HUDEP-2 (cell line): ENCODE measurements around the gene CYB561.
A peak's percentile ranks its signal among the peaks of the same experiment; 100 is the strongest.

Experiments used
- DNase-seq, 76 experiments: peaks; one replicate each; lab custom pipeline; 2025; ENCODE audit not compliant: unreplicated experiment in 76 of 76; lab: John Stamatoyannopoulos, UW

CYB561 gene

DNA sequence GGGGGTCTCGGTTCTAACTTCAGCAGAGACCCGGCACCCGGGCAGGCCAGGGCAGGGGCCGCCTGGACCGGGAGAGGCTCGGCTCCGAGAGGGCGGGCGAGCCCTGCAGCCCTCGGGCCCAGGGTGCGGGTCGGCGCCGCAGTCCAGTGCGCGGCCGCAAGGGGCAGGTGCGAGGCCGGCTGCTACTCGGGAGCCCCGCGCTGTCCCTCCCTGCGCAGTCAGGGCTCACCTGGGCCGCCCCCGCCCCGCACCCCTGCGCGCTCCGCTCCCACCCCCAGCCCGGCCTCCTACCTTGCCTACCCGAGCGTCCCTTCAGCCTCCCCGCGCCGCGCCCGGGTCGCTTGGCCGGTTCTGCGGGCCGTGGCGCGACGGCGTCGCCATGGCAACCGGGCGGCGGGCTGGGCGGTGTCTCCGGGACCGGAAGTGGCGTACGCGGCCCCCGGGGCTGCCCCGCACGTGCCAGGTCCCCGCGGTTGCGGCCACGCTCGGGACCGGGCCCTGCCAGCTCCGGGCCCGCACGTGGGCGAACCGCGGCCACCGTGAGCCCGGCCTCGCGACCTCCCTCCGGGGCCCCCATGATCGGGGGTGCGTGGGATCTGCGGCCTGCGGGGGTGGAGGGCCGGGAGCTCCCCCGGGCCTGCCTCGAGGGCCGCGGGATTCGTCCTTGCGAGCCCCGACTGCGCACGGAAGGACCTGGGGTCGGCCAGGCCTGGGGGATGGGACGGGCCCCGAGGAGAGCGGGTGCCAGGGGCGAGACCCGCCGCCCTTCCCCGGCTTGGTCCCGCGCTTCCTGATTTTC lies at the start of gene CYB561:
Gene CYB561 (minus strand): TSS at position 353 of the 799 bp plus-strand sequence. CDS start 8,759 bp downstream, outside the sequence.
- DNase-seq: peak in 70 of 76 experiments; percentile 13 to 86 (median 70)

- DNase-seq: no peak
Observed at GRCh38 chr17:63495491-63495890, 49.4 kb upstream of the CYB561 start.

GRCh38 chr17:63494300-63494928 lies 48.3 kb upstream of the CYB561 start:
- DNase-seq: no peak

DNA sequence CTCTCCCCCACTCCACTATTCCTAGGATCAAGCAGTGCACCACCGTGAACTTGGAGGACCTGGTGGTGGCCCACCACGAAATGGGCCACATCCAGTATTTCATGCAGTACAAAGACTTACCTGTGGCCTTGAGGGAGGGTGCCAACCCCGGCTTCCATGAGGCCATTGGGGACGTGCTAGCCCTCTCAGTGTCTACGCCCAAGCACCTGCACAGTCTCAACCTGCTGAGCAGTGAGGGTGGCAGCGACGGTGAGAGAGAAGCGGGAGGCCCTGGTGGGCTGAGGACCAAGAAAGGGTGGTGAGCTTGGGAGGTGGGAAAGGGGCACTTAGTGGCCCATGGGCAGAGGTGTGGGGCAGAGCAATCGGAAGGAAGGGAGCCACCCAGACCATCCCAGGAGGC lies 47.3 kb upstream of the CYB561 start:
- no peak for DNase-seq

GRCh38 chr17:63492940-63493339 lies 46.8 kb upstream of the CYB561 start:
- no peak for DNase-seq

DNA sequence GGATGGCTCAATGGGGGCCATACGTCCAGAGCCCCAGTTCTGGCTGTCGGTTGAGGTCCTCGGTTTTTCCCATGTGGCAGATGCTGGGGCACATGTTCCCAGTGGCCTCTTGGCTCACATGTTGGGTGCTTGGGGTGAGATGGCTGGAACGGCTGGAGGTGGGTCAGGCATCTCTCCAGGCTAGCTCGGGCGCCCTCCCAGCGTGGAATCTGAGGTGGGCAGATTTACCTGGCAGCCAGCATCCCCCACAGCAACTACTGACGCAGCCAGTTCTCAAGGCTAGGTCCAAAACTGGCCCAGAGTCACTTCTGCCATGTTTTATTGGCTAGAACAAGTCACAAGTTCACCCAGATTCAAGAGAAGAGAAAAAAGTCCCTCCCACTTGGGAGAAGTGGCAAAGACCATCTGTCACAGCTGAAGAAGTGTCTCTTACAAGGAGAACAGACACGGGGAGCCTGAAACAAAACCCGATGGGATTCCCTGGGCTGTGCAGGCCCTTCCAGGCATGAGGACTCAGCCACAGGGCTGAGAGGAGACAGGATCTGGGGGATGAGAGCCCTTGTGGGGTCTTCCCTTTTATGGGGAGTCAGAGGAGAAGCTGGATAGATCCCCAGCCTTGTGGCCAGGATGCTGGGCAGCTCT lies 46.0 kb upstream of the CYB561 start:
- no peak for DNase-seq

DNA sequence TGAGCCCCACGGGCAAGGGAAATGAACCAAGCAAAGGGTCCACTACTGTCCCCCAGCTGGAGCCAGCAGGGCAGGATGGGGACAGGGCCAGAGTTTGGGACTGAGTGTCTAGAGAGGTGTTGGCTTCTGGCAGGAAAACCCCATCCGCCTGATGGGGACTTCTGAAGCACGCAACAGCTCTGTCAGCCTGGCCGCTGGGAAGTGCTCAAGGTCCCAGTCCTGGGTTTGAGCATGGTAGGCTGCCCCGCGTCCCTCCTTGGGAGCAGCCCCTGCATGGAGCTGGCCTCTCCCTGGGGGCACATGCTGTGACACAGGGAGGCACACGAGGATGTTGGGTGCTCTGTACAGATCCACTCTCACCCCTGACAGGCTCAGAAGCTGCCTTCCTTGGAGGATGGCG lies 45.3 kb upstream of the CYB561 start:
- DNase-seq: no peak

DNA sequence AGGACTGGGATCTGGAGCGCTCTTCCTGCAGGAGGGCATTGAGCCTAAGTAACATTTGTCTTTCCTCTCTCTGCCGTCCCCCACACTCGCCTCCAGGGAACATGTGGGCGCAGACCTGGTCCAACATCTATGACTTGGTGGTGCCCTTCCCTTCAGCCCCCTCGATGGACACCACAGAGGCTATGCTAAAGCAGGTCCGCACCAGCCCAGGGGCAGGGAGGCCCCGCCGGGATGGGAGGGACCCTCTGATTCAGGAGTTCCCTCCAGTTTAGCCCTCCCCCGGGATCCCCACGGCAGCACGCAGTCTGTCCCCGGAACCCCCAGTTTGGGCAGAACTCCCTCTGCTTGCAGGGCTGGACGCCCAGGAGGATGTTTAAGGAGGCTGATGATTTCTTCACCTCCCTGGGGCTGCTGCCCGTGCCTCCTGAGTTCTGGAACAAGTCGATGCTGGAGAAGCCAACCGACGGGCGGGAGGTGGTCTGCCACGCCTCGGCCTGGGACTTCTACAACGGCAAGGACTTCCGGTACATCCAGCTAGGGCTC lies 44.8 kb upstream of the CYB561 start:
- no peak for DNase-seq

DNA sequence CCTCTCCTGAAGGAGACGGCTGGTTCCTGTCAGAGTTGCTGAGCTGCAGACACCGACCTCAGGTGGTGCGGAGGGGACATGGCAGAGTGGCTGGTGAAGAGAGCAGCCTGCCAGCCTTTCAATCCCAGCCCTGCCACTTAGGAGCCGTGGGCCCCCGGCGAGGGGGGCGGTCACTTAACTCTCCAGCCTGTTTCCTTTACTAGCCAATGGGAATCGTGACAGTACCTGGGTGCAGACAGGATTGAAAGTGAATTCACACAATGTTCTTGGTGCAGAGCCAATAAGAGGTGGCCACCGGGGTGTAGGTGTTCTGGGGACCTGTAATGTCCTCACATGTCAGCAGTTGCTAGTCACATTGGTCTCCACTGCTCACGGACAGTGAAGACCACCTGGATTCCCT lies 44.2 kb upstream of the CYB561 start:
- DNase-seq: no peak

DNA sequence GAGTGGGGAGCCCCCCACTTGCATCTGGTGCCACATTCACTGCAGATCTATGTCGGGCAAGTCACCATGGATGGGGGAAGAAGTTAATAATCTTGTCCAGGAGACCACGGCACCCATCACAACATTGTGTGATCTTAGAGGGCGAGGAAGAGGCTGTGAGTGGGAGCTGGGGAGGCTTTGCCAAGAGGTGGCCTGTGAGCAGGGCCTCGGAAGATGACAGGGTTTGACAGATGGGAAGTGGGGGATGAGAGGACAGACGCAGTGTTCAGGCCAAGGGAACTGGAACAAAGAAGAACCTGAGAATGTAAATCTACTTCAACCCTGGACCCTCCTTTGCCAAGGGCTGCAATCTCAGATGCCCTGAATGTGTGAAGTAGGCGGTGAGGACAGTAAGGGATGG lies 43.2 kb upstream of the CYB561 start:
- DNase-seq: no peak

DNA sequence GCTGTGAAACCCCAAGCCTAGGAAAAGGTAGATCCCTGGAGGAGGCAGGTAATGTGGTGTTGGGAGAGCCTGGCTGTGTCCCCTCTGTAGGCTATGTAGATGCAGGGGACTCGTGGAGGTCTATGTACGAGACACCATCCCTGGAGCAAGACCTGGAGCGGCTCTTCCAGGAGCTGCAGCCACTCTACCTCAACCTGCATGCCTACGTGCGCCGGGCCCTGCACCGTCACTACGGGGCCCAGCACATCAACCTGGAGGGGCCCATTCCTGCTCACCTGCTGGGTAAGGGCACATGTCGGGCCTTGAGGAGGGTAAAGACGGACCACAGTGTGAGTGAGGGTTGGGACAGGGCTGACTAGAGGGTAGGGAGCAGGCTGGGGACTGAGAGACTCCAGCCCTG lies 42.7 kb upstream of the CYB561 start:
- DNase-seq: no peak

DNA sequence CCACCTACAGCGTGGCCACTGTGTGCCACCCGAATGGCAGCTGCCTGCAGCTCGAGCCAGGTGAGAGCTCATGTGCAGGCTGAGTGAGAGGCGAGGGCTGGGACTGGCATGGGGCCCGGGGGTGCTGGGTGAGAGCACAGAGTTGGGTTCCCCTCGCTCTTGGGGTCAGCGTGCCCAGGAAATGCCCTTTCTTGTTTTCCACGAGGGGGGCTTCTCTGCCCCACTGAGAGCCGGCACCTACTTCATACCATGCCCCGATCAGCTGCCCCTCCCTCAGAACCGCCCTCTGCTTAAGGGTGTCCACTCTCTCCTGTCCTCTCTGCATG lies 40.9 kb upstream of the CYB561 start:
- DNase-seq: no peak

DNA sequence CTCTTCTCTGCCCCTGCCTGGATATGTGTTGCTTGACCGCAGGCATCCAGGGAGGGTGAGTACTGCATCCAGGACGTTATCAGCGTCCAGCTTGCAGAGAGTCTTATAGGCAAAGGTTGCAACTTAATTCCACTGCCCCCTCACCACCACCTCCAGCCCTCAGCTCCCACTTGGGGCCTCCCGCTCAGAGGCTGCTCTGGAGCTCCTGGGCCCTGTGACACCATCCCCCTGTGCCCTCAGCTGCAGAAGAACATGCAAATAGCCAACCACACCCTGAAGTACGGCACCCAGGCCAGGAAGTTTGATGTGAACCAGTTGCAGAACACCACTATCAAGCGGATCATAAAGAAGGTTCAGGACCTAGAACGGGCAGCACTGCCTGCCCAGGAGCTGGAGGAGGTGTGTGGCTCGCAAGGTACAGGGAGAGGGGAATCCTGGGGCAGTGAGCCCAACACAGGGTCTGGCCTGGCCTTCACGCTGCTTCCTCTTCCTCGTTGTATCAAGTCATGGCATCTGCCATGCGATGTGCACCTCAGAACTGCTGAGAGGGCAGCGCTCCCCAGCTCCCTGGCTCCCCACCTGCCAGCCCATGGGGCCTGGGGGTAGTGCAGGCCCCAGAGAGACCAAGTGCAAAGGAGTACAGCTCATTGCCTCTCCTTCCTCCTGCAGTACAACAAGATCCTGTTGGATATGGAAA lies 40.4 kb upstream of the CYB561 start:
- DNase-seq: no peak

- no peak for DNase-seq
Observed at GRCh38 chr17:63483655-63484575, 37.8 kb upstream of the CYB561 start.

- DNase-seq: no peak
Observed at GRCh38 chr17:63483038-63483437, 36.9 kb upstream of the CYB561 start.

DNA sequence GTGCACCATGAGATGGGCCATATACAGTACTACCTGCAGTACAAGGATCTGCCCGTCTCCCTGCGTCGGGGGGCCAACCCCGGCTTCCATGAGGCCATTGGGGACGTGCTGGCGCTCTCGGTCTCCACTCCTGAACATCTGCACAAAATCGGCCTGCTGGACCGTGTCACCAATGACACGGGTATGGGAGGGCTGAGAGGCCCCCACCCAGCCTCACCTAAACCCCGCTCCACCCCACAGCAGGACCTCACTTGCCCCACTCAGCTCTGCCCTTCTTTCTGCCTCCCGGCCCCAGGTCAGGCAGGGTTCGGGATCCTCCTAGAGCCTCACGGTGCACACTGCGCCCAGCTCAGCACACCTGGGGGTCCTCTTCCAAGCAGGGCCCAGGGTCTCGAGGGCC lies 36.4 kb upstream of the CYB561 start:
- DNase-seq: no peak

GRCh38 chr17:63481488-63481870 lies 35.4 kb upstream of the CYB561 start:
- DNase-seq: no peak

- peak in 6 of 76 experiments; percentile 14 to 45 (median 24) for DNase-seq
Observed at GRCh38 chr17:63480826-63481487, 34.9 kb upstream of the CYB561 start.

DNA sequence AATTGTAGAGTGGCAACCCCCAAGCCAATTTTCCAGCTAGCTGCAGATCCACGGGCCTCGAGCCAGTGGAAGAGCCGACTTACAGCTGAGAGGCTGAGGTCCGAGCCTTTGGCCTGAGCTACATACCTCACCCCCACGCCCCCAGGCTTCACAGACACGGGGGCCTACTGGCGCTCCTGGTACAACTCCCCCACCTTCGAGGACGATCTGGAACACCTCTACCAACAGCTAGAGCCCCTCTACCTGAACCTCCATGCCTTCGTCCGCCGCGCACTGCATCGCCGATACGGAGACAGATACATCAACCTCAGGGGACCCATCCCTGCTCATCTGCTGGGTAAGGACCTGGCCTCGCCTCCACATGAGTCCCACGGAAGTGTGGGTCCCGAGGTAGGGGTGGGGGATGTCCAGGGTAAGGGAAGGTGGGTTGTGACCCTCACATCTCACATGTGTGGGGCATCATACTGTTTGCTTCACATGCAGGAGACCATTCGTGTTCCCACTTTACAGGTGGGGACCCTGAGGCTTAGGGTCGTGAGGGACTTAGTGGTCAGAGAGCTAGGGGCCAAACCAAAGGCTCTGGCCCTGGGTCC lies 34.2 kb upstream of the CYB561 start:
- DNase-seq: no peak
